Calu3 (cell line): Measurements from ENCODE around the gene ERC2. TPM values are rescaled to one million over a fixed set of nuclear protein-coding genes. Genes with fewer than 3 reads are reported as not detected.

ENCODE experiments used
- BruUV-seq: library from RNA; stranded (reverse); fragments of 400-500 nt; replicated peaks from 2 replicates; lab custom pipeline; 2021; lab: Mats Ljungman, UMichigan
- CTCF ChIA-PET: fragments of 300-600 bp; sonication (Branson Sonifier 250); formaldehyde crosslinking; loops from one replicate; lab custom pipeline; 2022; ENCODE audit warnings: antibody characterized with exemption; lab: Charles Lee
- DNase-seq: peaks from one replicate; pipeline ENCODE4 v3.0.0; 2022
- H3K27ac Mint-ChIP-seq: one replicate; pipeline ENCODE4 v1.8.0; 2022; ENCODE audit warnings: mixed read lengths; ENCODE audit not compliant: unreplicated experiment
- H3K27me3 Mint-ChIP-seq: one replicate; pipeline ENCODE4 v1.8.0; 2022; ENCODE audit warnings: mixed read lengths; ENCODE audit not compliant: unreplicated experiment
- H3K36me3 Mint-ChIP-seq: one replicate; pipeline ENCODE4 v1.8.0; 2022; ENCODE audit warnings: mild to moderate bottlenecking, moderate library complexity, mixed read lengths; ENCODE audit not compliant: insufficient read depth, unreplicated experiment
- H3K4me1 Mint-ChIP-seq: one replicate; pipeline ENCODE4 v1.8.0; 2022; ENCODE audit warnings: mild to moderate bottlenecking, low read depth, mixed read lengths; ENCODE audit not compliant: unreplicated experiment
- H3K4me3 Mint-ChIP-seq: one replicate; pipeline ENCODE4 v1.8.0; 2022; ENCODE audit warnings: mild to moderate bottlenecking, low read depth, moderate library complexity, mixed read lengths; ENCODE audit not compliant: unreplicated experiment
- H3K9me3 Mint-ChIP-seq: one replicate; pipeline ENCODE4 v1.8.0; 2022; ENCODE audit warnings: low read depth, mixed read lengths; ENCODE audit not compliant: unreplicated experiment
- CTCF ChIP-seq: fragments of 200-600 bp; IDR thresholded peaks from one replicate; pipeline ENCODE4 v1.8.0; 2022; ENCODE audit warnings: antibody characterized with exemption; ENCODE audit not compliant: unreplicated experiment
- intact Hi-C: fragments of 100-400 bp; cut with micrococcal nuclease; formaldehyde crosslinking; loops from one replicate; pipeline ENCODE4 v1.10.0; 2022; ENCODE audit not compliant: unreplicated experiment
- total RNA-seq: library from RNA; stranded (reverse); gene quantifications from 2 replicates; pipeline ENCODE4 v1.2.3, GENCODE V29; 2022

Gene ERC2
- total RNA-seq, 1 experiment from 2014 or later: 0.73 TPM

GRCh38 chr3:56477646-56478045 is 9.4 kb upstream of the ERC2 start:
- intact Hi-C loops: no loop called here
- Mint-ChIP-seq H3K9me3 (no peaks in the 10 kb centered on the region), H3K4me3 (no peak overlapping the region), H3K4me1 (no peaks in the 10 kb centered on the region), H3K36me3 (no peaks in the 10 kb centered on the region), H3K27ac (no peak overlapping the region), H3K27me3 (peaks cover 64% of the 10 kb centered on the region)
- CTCF ChIA-PET: no interaction called here
- no peak for DNase-seq
- TF ChIP-seq CTCF: no peak
- BruUV-seq: no TSS peak

- TF ChIP-seq CTCF: no peak
- Mint-ChIP-seq H3K4me3 (no peak overlapping the region), H3K4me1 (no peaks in the 10 kb centered on the region), H3K36me3 (no peaks in the 10 kb centered on the region), H3K27ac (no peak overlapping the region), H3K27me3 (peaks cover 73% of the 10 kb centered on the region), H3K9me3 (no peaks in the 10 kb centered on the region)
- CTCF ChIA-PET: no interaction called here
- intact Hi-C loops: no loop called here
- no peak for DNase-seq
- no TSS peak for BruUV-seq
Observed at GRCh38 chr3:56476771-56477170, 8.5 kb upstream of the ERC2 start.

GRCh38 chr3:56471771-56472170 is 3.5 kb upstream of the ERC2 start:
- CTCF ChIA-PET: no interaction called here
- H3K4me1 Mint-ChIP-seq: no peaks in the 10 kb centered on the region
- intact Hi-C loops: no loop called here
- no peak for DNase-seq
- no peak overlapping the region for H3K4me3 Mint-ChIP-seq
- H3K27ac Mint-ChIP-seq: no peak overlapping the region
- H3K27me3 Mint-ChIP-seq: peaks cover 68% of the 10 kb centered on the region
- no TSS peak for BruUV-seq
- no peaks in the 10 kb centered on the region for H3K36me3 Mint-ChIP-seq
- no peak for TF ChIP-seq CTCF
- no peaks in the 10 kb centered on the region for H3K9me3 Mint-ChIP-seq

GRCh38 chr3:56469141-56469540 is 874 bp upstream of the ERC2 start:
- Mint-ChIP-seq H3K4me1 (no peaks in the 10 kb centered on the region), H3K36me3 (no peaks in the 10 kb centered on the region), H3K27ac (no peak overlapping the region), H3K27me3 (peaks cover 76% of the 10 kb centered on the region), H3K9me3 (no peaks in the 10 kb centered on the region), H3K4me3 (peak overlapping the region; percentile 62)
- no peak for DNase-seq
- no peak for TF ChIP-seq CTCF
- intact Hi-C loops: no loop called here
- BruUV-seq: no TSS peak
- CTCF ChIA-PET: interaction anchor here (0.6 to 0.7 kb wide), 2 partner anchors 10 to 21 kb away, joined by 3 read pairs; no protein-coding TSS in a partner anchor
